Left ventricle myocardium inferior (tissue), 1 donor: ENCODE data around the gene PTCH1. TPM values are rescaled to one million over a fixed set of nuclear protein-coding genes. Genes with fewer than 3 reads are reported as not detected.

Experiments
- DNase-seq: peaks from one replicate; pipeline ENCODE4 v3.0.0-alpha.2; 2020
- H3K27ac ChIP-seq: fragments of 200-600 bp; replicated peaks from 2 replicates; pipeline ENCODE4 v1.8.0; 2021
- H3K27me3 ChIP-seq: fragments of 200-600 bp; 2 replicates; pipeline ENCODE4 v1.8.0; 2021; ENCODE audit warnings: low read depth
- H3K36me3 ChIP-seq: fragments of 200-600 bp; 2 replicates; pipeline ENCODE4 v1.8.0; 2021
- H3K4me1 ChIP-seq: fragments of 200-600 bp; 2 replicates; pipeline ENCODE4 v1.8.0; 2021
- H3K4me3 ChIP-seq: fragments of 200-600 bp; 2 replicates; pipeline ENCODE4 v1.8.0; 2021; ENCODE audit warnings: mild to moderate bottlenecking, moderate library complexity
- H3K9me3 ChIP-seq: fragments of 200-600 bp; replicated peaks from 2 replicates; pipeline ENCODE4 v1.8.0; 2021
- intact Hi-C: fragments of 100-400 bp; cut with micrococcal nuclease; formaldehyde crosslinking; loops from one replicate; pipeline ENCODE4 v1.11.0; 2022
- total RNA-seq: library from RNA; stranded (reverse); fragmentation: NEBNext Ultra II Directional; extraction: Animal tissue kit (Norgen Biotek cat#: 25700); gene quantifications from one replicate; pipeline ENCODE4 v1.2.1, GENCODE V29; 2021
- TF ChIP-seq, protein P1 (sequence below): fragments of 200-600 bp; IDR thresholded peaks from 2 replicates; pipeline ENCODE4 v1.8.0; 2021; ENCODE audit warnings: antibody characterized with exemption, mild to moderate bottlenecking, borderline replicate concordance
- donor health status: DM: no; HTN: yes; CAD: no; lungs with severe emphysema.

PTCH1 gene
- total RNA-seq, 1 donor from 2014 or later, result 6.6 TPM

DNA sequence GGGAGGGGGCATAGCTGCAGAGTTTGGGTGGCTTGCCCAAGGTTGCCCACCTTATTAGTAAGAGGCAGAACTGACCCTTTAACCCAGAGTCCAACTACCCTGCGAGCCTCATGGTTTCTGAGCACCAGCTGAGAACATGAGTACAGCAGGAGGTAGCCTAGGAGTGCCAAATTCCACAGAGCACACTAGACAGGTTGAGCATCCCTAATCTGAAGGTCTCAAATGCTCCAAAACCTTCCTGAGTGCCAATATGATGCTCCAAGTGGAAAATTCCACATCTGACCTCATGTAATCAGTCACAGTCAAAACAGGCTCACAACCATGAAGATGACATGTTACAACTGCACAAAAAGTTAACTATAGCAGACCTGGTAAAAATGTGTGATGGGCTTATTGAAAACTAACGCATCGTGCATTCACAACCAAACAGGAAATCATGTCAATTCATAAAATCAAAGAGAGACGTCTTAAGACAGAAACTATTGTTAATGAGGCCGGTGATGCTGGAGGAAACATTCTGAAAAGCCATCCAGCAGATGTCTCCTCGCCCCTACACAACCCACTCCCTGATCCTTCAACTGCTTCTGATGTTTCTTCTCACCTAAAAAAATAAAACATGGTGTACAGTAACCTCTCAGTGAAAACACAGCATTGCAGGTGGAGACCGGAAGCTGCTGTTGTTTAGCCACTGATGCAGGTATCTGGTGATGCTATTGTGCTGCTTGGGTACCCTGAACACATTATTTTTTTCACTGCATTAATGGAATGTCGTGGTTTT is 25.0 kb downstream of the PTCH1 start:
- Histone ChIP-seq H3K4me1 (peaks cover 17% of the 10 kb centered on the region), H3K9me3 (no peaks in the 10 kb centered on the region), H3K27ac (no peak overlapping the region), H3K36me3 (no peaks in the 10 kb centered on the region), H3K27me3 (no peaks in the 10 kb centered on the region), H3K4me3 (no peak overlapping the region)
- DNase-seq, result no peak
- intact Hi-C loops, result no loop called here
- TF ChIP-seq, protein P1, sequence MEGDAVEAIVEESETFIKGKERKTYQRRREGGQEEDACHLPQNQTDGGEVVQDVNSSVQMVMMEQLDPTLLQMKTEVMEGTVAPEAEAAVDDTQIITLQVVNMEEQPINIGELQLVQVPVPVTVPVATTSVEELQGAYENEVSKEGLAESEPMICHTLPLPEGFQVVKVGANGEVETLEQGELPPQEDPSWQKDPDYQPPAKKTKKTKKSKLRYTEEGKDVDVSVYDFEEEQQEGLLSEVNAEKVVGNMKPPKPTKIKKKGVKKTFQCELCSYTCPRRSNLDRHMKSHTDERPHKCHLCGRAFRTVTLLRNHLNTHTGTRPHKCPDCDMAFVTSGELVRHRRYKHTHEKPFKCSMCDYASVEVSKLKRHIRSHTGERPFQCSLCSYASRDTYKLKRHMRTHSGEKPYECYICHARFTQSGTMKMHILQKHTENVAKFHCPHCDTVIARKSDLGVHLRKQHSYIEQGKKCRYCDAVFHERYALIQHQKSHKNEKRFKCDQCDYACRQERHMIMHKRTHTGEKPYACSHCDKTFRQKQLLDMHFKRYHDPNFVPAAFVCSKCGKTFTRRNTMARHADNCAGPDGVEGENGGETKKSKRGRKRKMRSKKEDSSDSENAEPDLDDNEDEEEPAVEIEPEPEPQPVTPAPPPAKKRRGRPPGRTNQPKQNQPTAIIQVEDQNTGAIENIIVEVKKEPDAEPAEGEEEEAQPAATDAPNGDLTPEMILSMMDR, result no peak

DNA sequence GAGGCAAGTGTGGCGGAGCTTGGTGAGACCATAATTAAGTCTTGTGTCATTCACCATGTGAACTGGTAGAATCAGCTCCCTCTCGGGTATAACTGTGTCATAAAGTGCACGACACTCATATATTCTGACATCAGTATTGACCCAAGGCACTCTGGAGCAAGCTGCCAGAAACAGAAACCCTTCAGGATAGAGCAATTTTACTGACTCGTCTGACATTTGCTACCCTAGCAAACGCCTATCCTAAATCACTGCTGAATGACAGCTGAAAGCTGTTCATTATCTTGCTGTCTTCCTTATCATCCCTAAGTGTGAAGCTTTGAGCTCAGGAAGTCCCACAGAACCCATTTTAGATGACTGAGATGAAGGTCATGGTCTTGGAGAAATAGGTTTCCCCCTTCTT is 27.8 kb downstream of the PTCH1 start:
- intact Hi-C loops, result no loop called here
- H3K4me1 ChIP-seq, result peaks cover 26% of the 10 kb centered on the region
- DNase-seq, result no peak
- no peaks in the 10 kb centered on the region for H3K36me3 ChIP-seq
- H3K27ac ChIP-seq, result no peak overlapping the region
- H3K27me3 ChIP-seq, result no peaks in the 10 kb centered on the region
- no peaks in the 10 kb centered on the region for H3K9me3 ChIP-seq
- TF ChIP-seq, protein P1, result no peak
- no peak overlapping the region for H3K4me3 ChIP-seq

DNA sequence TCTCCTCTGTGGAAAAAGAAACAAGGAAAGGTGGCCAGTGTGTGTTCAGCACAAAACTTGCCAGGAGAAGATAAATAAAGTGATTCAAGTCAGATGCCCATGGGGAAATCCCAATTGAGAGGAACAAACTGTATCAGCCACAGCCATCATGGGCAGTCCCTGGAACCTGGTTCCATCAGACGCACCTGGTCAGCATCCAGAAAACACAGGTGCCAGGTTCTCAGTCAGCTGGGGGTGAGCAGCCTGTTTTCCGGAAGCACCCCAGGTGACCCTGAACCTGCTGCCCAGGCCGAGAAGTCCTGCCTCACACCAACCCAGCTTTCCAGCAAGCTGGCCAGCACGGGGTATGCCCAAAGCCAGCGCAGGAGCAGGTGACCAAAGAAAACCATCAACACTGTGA is 30.5 kb downstream of the PTCH1 start:
- no peaks in the 10 kb centered on the region for H3K9me3 ChIP-seq
- H3K27ac ChIP-seq, result no peak overlapping the region
- no peaks in the 10 kb centered on the region for H3K36me3 ChIP-seq
- intact Hi-C loops, result no loop called here
- H3K4me3 ChIP-seq, result no peak overlapping the region
- DNase-seq, result no peak
- TF ChIP-seq, protein P1, result no peak
- H3K4me1 ChIP-seq, result peaks cover 27% of the 10 kb centered on the region
- H3K27me3 ChIP-seq, result no peaks in the 10 kb centered on the region

DNA sequence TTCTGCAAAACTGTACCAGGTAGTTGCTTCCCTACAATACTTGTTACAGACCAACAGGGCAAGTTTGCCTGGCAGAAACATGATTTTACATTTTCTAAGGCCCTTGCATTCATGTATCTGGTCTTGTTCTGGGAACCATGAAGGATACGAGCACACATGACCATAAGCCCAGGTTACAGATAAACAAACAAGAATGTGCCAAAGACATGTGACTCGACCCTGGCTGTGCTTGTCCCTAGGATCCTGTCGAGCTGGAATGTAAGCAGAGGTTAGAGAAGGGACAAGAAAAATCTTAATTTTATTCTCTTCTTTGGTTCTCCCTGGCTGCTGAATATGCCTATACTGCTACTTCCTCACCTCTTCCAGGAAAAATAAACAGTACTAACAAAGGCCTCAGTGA is 32.5 kb downstream of the PTCH1 start:
- Histone ChIP-seq H3K4me3 (no peak overlapping the region), H3K4me1 (peaks cover 27% of the 10 kb centered on the region), H3K36me3 (peaks cover 13% of the 10 kb centered on the region), H3K27me3 (no peaks in the 10 kb centered on the region), H3K9me3 (no peaks in the 10 kb centered on the region), H3K27ac (peak overlapping the region; percentile 47)
- no peak for DNase-seq
- TF ChIP-seq, protein P1, result no peak
- intact Hi-C loops, result no loop called here

DNA sequence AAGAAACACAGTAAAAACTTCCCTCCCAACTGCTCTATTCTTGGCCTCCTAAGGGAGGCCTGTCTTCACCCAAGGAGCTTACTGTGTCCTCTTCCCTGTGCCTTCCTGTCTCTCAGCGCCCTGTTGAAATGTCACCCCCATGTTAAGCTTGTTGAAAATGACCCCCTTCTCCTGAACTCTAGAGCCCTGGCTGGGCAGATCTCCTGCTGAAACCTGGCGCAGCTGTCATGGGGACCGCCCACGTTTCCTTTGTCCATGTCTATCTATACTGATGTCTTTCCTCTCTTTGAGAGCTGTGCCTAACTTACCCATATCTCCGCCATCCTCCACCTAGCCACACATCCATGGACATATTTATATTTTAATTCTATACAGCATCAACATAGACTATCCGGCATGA is 33.3 kb downstream of the PTCH1 start:
- Histone ChIP-seq H3K4me3 (no peak overlapping the region), H3K27ac (peak overlapping the region; percentile 47), H3K36me3 (peaks cover 21% of the 10 kb centered on the region), H3K27me3 (no peaks in the 10 kb centered on the region), H3K9me3 (no peaks in the 10 kb centered on the region), H3K4me1 (peaks cover 32% of the 10 kb centered on the region)
- DNase-seq, result no peak
- intact Hi-C loops, result no loop called here
- TF ChIP-seq, protein P1, result no peak
